COR-L47 (cell line): ENCODE measurements around the gene CBR3.

Source experiments
- DNase-seq: peaks from one replicate; lab custom pipeline; 2025; lab: John Stamatoyannopoulos, UW

Gene CBR3

DNA sequence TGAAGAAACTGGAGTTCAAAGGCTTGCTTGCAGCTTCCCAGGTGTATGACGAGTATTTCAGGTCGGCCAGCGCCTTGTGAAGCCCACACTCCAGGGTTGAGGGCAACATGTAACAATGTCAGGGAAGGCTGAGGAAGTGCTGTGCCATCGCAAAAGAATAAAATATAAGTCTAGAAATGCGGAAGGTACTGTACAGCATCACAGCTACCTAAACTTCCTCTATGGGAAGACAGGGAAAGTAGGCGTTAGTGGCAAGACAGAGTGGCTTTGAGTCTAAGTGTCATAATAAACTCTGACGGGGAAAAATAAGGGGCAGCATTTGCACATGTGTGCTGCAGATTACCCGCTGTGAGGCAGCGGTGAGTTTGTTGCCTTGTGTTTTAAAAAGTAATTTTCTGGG lies 50.6 kb downstream of the CBR3 start:
- no peak for DNase-seq

DNA sequence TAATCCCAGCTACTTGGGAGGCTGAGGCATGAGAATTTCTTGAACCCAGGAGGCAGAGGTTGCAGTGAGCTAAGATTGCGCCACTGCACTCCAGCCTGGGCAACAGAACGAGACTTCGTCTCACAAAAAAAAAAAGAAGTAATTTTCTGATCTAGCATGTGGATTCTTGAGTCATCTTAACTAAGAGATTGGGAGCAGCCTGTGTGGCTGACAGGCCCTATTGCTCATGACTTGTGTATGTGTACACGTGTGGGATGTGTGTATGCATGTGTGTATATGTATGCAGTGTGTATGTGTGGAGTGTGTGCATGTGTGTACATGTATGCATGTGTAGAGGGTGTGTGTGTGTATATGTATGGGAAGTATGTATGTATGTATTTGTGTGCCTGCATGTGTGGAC lies 51.2 kb downstream of the CBR3 start:
- DNase-seq = no peak

DNA sequence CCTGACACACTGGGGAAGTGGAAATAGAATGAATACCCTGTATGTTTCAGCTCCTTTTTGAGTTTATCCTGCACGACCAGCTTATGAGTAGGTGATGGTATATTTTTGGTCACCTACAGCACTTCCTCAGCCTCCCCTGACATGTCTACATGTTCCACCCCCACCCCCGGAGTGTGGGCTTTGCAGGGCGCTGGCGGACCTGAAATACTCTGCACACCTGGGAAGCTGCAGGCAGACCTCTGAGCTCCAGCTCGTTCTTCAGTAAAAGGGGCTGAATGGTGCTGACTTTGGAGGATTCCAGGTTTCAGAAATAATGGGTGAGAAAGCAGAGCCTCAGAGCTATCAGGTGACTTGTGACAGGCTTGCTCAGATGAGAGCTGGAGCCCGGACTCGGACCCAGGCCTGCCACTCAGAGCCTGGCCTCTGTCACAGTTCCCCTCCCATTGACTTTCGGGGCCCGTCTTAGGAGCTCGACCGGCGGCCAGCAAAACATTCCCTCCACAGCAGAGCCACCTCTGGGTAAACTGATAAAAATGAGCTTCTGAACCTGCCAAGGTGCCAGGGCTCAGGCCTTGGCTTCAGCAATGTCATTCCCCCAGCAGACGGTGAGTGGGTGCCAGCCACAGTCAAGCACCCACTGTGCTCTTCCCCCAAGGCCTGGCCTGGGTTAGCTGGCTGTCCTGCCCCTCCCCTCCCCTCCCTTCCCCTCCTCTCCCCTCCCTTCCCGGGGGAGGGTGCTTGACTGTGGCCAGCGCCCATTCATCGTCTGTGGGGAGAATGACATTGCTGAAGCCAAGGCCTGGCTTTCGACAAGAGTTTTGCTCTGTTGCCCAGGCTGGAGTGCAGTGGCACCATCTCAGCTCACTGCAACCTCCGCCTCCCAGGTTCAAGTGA lies 51.9 kb downstream of the CBR3 start:
- no peak for DNase-seq

DNA sequence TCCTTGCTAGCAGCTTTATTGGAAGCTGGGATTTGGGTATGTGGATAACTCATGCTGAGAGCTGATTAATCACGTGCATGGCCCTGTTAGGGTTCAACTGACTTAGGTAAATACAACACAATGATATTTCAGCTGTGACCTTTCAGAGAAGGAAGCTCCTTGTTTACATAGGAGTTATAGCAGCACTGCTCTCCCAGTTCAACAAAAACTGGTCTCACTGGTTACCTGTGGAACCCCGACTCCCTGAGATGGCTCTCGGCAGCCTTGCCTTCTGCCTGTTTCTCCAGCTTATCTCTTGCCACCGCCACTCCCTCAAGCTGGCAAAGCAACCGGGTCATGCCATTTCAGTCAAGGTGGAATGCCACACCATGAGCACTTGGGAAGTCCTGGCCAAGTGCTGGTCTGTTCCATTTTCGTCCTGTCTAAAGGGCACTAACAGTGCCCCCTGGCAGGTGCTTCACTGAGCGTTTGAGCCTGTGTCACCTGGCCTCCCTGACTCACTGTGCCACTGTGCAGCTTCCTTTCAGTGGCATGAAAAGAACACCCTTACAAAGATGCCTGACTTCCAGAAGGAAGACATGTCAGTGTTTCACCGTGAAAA lies 53.3 kb downstream of the CBR3 start:
- DNase-seq = peak; percentile 65

DNA sequence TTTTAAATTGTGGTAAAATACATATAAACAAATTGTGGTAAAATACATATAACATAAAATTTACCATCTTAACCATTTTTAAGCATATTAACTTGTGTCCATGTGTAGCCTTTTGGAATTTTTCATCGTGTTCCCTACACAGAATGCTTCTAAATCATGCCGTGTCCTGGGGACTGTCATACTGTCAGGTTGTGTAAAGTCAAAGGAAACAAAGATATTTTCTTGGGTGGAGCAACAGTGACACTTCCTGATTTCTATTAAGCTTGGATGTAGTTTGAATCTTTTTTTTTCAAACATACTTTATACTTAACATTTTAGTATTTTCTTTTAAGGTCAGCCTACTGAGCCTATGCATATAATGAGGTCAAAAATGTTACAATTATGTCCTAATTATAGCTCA lies 54.1 kb downstream of the CBR3 start:
- no peak for DNase-seq

DNA sequence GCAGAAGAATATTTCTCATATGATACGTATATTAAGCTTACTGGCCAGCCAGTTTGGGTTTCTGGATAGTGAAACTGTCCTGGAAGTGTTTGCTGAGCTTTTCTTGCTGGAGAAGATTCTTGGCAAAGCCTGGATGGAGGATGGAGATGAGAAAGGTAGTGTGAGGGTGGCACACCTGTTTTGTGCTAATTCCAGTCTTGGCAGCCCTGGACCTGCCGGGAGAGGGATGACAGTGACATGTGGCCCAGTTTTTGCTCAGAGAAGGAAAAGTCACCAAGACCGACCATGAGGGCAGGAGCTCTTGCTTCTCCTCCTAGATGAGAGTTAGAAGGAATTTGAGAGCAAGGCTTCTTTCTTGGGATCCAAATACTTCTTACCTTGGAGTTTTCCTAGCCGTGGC lies 55.9 kb downstream of the CBR3 start:
- no peak for DNase-seq

DNA sequence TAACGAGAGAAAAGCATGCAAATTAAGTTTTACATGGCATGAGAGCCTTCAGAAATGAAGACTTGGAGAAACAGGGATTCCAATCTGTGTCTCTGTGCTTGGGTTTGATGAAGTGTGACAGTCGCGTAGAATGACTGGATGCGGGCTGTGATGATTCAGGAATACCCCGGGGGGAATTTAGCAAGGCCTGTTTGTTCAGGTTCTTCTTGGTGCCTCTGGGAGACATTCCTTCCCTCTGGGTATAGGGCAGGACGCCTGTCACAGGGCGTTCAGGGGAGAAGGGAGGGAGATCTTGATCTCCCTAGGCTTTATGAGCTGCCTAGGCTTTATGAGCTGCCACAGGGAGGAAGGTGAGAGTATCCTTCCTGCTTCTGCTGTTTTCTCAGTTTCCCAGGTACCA lies 58.3 kb downstream of the CBR3 start:
- DNase-seq = no peak

DNA sequence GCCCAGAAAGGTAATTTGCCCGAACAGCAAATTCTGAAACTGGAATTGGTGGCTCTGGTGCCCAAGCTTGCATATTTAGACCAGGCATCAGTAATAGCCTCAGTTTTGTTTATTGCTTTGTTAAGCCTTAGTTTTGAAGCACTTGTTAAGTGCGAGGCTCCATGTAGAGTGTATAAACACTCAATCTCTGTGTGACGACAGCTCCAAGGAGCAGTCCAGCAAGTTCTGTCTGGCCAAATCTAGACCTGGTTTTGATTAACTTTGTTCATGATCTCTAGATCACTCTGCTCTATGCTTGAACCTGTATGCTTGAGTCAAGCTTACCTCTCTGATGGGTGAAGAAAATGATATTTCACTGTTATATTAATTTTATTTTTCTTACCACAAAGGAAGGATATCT lies 59.1 kb downstream of the CBR3 start:
- no peak for DNase-seq

DNA sequence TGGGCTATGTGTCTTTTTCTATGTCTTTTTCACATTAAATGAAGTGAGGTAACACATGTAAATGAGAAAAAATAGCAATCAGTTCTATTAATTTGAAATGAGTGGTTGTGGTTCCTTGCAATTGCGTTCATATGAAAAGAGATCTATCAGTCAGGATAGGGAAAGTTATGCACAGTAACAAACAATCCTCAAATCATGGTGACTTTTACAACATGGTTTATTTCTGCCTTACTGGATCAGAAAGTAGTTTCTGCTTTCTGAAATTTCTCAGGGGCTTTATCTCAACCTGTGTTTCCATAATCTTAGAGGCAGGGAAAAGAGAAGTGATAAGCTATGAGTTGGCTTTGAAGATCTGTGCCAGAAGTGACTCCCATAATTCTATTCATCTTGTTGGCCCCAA lies 60.7 kb downstream of the CBR3 start:
- no peak for DNase-seq
